KOPT-K1 (cell line): Measurements from ENCODE around the gene ACSS3.
"Not testable (repeated sequence)": the region's sequence is repeated elsewhere in the genome, so short reads cannot be mapped to it uniquely, and the experiment has no call there.

Experiments used
- H3K27ac ChIP-seq: fragments of 200-600 bp; sonication (generic); 2 replicates; pipeline ENCODE4 v1.5.1; 2016; ENCODE audit warnings: antibody characterized with exemption, mild to moderate bottlenecking, low read depth, low read length; ENCODE audit not compliant: poor library complexity, severe bottlenecking
- H3K36me3 ChIP-seq: fragments of 200-600 bp; sonication (generic); 2 replicates; pipeline ENCODE4 v1.5.1; 2017; ENCODE audit warnings: antibody characterized with exemption, mild to moderate bottlenecking, low read length, moderate library complexity; ENCODE audit not compliant: insufficient read depth
- H3K9me3 ChIP-seq: fragments of 200-600 bp; sonication (generic); 2 replicates; pipeline ENCODE4 v1.5.1; 2017; ENCODE audit warnings: antibody characterized with exemption, low read length, mild to moderate bottlenecking; ENCODE audit not compliant: insufficient read depth, poor library complexity, severe bottlenecking

ACSS3 gene

DNA sequence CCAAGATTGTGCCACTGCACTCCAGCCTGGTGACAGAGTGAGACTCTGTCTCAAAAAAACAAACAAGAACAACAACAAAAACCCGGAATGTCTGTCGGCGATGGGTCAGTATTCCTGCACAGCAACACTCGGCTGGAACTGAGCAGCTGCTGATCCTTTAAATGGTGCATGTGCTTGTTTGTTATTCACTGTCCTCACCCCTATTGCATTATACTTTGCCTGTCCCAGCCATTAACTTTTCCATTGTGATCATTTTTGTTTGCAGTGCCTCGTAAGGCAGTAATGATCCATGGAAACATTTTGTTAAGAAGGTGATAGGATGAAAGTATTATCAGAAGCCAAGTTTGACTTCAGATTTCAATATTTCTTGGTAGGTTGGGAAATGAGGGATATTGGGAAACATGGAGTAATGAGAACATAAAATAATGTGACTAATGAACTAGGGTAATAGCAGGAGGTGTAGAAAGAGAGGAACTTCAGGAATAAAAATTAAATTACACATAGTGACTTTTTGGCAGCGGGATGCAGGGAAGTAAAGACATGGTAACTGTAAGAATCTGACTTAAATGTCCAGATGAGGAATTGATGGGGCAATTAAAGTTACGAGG is 6.1 kb downstream of the ACSS3 start:
- Histone ChIP-seq H3K9me3 (no peaks in the 10 kb centered on the region), H3K27ac (no peak overlapping the region), H3K36me3 (no peaks in the 10 kb centered on the region)

DNA sequence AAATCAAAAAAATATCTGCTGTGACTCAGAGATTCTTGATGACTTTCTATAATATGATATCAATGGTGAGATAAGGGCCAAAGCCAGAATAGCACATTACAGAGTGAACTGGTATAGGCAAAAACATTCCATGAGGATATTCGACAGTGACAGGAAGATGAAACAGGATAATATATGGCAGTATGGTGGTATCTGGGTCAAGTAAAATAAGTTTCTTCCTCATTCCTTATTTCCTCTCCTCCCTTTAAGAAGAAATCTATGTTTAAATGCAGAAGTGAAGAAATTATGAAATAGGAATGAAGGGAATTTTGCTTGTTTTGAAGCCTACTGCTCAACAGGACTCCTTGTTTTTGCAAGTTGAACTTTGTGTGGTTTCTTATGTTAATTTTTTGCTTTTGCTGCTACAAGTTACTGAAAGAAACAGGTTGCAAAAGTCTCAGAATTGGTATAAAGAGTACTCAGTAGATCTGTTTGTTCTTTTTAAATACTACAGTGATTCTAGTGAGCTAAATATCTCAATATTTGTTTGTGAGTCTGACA is 7.0 kb downstream of the ACSS3 start:
- no peaks in the 10 kb centered on the region for H3K9me3 ChIP-seq
- no peaks in the 10 kb centered on the region for H3K36me3 ChIP-seq
- no peak overlapping the region for H3K27ac ChIP-seq

DNA sequence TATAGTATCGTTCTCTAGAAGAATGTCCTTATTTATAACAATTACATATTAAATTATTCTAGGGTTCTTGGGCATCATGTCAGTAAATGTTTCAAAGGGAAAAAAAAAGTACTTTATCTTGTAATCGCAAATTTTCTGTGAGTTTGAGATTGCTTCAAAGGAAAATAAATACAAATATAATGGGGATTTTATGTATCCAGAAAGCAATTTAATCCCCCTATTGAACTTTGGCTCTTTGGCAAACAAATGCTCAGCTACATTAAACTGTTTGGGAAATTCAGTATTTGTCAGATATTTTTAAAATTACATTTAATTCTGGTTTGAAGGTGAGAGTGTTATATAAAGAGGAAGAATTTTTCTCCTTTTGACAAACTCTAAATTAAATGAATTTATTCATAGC is 8.0 kb downstream of the ACSS3 start:
- no peaks in the 10 kb centered on the region for H3K36me3 ChIP-seq
- H3K27ac ChIP-seq, result no peak overlapping the region
- H3K9me3 ChIP-seq, result no peaks in the 10 kb centered on the region

DNA sequence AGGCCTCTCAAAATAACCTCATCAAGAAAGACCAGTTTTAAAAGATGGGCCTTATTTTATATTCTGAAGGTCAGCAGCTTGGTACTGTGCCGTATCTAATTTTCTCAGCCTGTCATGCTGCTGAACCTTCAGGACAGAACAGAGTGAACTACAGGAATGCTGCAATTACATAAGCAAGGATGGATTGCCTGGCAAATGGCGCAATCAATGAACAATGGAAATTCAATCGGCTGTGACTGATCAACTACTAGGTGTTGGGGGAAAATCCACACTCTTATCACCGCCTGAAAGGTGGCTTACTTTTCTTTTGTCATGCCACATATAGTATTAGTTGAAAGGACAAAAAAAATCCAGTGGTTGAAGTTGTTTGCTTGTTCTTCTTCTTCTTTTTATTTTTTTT is 8.5 kb downstream of the ACSS3 start:
- H3K9me3 ChIP-seq, result no peaks in the 10 kb centered on the region
- no peak overlapping the region for H3K27ac ChIP-seq
- H3K36me3 ChIP-seq, result no peaks in the 10 kb centered on the region

DNA sequence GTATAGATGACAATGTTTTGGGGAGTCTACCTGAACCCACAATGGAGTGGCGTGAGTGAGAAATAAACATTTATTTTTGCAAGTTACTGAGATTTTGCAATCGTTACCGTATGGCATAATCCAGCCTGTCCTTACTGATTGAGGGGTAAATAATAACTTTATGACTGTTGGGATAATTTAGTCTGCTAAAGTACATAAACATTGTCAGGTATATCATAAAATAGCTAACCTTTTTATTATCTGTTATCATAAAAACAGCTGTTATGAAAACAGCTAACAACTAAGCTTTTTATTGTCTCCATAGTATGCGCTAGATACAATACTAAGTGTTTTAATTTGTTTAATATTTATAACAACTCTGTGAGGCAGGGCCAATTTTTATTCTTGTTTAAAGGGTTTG is 10.3 kb downstream of the ACSS3 start:
- H3K36me3 ChIP-seq, result no peaks in the 10 kb centered on the region
- H3K27ac ChIP-seq, result no peak overlapping the region
- no peaks in the 10 kb centered on the region for H3K9me3 ChIP-seq

DNA sequence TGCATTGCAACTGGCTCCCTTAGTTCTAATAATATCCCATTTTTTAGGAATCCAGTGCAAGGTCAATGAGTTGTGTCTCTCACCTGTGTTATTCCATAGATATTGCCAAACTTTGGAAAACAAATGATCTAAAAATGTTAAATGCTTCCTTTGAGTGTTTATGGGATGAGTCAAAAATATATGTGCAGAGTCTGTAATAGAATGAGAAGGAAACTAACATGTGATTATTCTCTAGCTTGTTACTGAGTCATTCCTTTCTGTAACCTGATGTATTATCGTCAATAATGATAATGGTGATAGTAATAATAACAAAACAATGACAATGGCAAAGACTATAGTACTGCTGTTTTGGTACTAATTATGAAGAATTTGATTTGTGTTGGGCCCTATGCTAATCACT is 11.5 kb downstream of the ACSS3 start:
- Histone ChIP-seq H3K9me3 (no peaks in the 10 kb centered on the region), H3K27ac (no peak overlapping the region), H3K36me3 (no peaks in the 10 kb centered on the region)

DNA sequence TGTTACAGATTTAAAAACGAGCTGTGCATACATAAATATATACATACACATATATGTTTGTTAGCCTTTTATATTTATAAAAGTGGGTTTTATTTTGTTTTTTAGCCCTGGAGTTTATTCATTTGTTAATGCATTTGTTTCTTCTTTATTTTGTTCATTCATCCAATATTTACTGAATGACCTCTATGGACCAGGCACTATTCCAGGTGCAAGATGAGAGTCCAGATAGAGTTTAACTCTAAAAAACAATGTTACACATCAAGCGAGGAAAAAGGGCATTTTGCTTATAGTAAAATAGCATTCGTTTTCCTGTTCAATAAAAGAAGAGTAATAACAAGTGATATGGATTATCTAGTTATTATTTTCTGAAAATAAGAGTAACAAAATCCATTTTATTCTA is 14.2 kb downstream of the ACSS3 start:
- no peaks in the 10 kb centered on the region for H3K36me3 ChIP-seq
- no peak overlapping the region for H3K27ac ChIP-seq

DNA sequence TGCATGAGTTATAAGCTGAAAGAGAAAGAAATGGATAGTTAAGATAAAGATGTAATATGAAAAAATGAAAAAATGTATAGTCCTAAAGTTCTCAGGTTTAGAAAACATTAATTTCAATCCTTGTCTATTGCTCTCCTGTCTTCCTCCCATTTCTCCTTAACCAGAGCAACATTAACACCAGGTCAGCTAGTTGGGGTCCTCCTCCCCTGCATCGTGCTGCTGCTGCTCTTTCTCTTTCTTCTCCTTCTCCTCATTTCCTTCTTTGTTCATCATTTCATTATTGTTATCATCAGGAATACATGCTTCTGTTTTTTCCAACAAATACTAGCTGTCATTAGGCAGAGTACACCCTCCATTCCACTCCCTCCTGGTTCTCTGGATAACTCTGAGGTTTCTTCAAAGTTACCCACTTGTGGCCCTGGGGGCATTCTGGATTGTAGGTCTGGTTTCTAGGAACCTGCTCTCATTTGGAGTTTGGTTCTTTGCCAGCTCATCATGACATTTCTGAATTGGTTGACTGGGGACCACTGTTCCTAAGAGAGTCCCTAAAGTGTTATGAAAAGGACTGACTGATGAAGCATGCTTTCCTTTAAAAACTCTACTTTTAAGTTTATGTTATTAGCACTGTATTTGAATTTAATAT is 17.0 kb downstream of the ACSS3 start:
- Histone ChIP-seq H3K36me3 (no peaks in the 10 kb centered on the region), H3K9me3 (no peaks in the 10 kb centered on the region), H3K27ac (no peak overlapping the region)

More for the DNA sequence above, 14.2 kb downstream of the ACSS3 start:
- no peaks in the 10 kb centered on the region for H3K9me3 ChIP-seq

DNA sequence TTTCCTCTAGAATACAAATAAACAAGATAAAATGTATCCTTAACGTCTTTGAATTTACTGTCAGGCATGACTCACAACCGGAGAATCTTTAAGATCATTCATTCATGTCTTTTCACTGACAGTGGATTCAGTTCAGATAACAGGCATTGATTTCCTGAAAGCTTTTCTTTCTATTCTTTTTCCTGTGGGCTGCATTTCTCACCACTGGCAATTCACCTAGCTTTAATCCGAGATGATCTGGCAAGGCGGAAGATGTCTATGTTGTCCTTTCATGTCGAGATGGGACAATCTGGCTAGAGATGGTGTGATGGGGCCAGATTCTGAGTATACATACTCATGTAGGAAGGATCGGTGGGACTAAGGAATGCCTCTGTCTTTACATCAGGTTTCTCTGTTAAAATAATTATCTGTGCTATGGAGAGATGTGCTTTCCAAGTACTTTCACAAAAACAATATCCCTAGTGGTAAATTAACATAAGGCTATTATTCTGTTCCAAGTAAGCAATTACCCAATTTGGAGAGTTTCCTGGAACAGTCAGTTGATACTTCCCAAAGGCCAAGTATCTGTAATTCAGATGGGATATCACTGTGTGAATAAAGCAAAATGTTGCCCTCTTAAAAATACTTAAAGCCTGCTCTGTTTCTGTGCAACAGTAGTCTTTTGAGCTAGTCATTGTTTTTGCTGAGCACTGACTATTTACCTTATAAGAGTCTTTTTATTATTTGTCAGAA is 17.8 kb downstream of the ACSS3 start:
- Histone ChIP-seq H3K36me3 (no peaks in the 10 kb centered on the region), H3K27ac (no peak overlapping the region), H3K9me3 (no peaks in the 10 kb centered on the region)

DNA sequence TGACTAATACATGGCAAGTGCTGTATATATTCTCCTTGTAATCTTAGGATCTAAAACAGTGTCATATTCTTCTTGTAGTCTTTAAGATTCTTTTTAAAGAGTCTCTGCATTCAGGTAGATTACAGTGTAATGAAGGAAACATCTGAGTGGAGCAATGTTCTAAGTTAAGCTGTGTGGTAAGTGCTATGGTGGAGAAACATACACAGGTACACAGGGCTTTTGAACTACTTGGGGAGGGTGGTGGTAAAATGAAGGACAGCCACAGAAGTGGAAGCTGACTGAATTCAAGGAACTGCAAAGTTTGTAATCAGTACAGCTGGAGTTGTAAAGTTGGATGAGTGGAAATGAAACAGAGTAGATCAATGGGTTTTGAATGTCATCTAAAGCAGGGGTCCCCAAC is 27.8 kb downstream of the ACSS3 start:
- Histone ChIP-seq H3K27ac (no peak overlapping the region), H3K36me3 (no peaks in the 10 kb centered on the region), H3K9me3 (no peaks in the 10 kb centered on the region)

DNA sequence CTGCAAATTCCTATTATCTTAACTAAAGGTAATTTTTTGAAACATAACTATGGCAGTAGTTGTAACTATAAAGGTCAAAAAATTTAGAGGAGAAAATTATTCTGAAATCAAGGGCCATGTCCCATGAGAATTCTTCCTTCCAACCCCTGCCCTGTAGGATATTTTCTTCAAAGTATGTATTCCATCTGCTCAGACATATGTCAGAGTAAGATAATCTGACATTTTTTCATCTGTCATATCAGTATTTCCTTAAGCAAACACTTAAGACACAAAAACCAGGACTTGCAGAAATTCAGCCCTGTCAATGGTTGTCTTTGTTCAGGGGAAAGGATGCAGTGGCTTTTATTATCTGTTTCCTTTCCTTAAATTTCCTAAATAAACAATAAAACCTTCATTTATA is 36.3 kb downstream of the ACSS3 start:
- Histone ChIP-seq H3K9me3 (no peaks in the 10 kb centered on the region), H3K27ac (no peak overlapping the region), H3K36me3 (no peaks in the 10 kb centered on the region)

DNA sequence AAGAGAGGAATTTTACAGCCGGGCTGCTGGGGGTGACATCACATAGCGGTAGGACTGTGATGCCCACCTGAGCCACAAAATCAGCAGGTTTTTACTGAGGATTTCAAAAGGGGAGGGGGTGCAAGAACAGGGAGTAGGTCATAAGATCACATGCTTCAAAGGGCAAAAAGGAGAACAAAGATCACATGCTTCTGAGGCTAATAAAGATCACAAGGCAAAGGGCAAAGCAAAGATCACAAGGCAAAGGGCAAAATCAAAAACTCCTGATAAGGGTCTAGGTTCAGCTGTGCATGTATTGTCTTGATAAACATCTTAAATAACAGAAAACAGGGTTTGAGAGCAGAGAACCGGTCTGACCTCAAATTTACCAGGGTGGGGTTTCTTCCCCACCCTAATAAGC is 41.2 kb downstream of the ACSS3 start:
- not testable (repeated sequence) for H3K36me3 ChIP-seq, H3K9me3 ChIP-seq, H3K27ac ChIP-seq

DNA sequence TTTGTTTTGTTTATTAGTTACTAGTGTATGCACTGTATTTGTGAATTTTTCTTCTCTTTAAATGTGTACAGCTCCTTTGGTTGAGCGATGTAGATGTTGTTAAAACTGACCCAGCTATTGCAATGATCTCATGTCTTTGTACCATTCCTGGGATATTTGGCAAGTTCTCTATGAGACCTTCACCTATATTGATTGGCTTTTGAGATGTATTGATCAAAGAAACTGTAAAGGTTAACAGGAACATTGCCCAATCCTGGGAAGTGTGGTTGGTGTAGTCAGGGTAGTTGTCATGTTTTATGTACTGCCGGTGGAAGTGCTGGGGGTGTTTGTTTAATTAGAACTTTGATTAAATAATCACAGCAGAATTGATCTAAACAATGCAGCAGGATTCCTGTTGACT is 43.1 kb downstream of the ACSS3 start:
- Histone ChIP-seq H3K27ac (no peak overlapping the region), H3K9me3 (no peaks in the 10 kb centered on the region), H3K36me3 (no peaks in the 10 kb centered on the region)

DNA sequence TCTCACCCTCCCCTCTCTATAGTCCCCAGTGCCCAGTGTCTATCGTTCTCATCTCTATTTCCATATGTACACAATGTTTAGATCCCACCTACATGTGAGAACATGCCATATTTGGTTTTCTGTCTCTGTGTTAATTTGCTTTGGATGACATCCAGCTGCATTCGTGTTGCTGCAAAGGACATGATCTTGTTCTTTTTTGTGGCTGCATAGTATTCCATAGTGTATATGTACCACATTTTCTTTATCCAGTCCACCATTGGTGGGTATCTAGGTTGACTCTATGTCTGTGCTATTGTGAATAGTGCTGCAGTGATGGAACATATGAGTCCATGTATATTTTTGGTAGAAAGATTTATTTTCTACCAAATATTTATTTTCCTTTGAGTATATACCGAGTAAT is 45.7 kb downstream of the ACSS3 start:
- H3K27ac ChIP-seq, result no peak overlapping the region
- no peaks in the 10 kb centered on the region for H3K9me3 ChIP-seq
- no peaks in the 10 kb centered on the region for H3K36me3 ChIP-seq

DNA sequence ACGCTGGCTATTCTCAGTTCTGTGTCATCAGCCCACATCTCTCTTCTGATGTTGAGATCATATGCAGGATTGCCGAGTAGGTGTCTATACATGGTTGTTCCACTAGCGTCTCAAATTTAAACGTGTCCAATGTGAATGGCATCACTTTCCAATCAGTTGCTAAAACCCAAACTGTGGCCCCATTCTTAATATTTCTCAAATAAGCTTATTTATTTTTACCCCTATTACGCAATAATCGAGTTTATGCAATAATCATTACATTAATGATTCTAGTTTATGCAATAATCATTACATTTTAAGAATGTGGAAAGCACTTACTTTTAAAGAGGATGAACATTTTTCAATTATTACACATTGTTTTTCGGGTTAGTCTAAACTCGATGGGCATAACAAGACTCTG is 47.8 kb downstream of the ACSS3 start:
- no peaks in the 10 kb centered on the region for H3K36me3 ChIP-seq

More for the DNA sequence above, 47.8 kb downstream of the ACSS3 start:
- Histone ChIP-seq H3K27ac (no peak overlapping the region), H3K9me3 (no peaks in the 10 kb centered on the region)
